Fibroblast of lung (primary cell): Measurements from ENCODE around the gene GIMAP8.

Experiments used
- CTCF ChIP-seq, 2 donors: IDR thresholded peaks in 1 of 2; conservative IDR thresholded peaks in 1 of 2; 1 replicate in 1 of 2; 2 replicates in 1 of 2; pipeline ENCODE4 v1.5.1; 2011 to 2012; ENCODE audit warnings: low read length in 2 of 2, control low read depth in 1 of 2, inconsistent platforms in 1 of 2, low read depth in 1 of 2, mild to moderate bottlenecking in 1 of 2
- EZH2 ChIP-seq: IDR thresholded peaks from 2 replicates; pipeline ENCODE4 v1.5.1; 2012; ENCODE audit warnings: low read length, control low read depth, mild to moderate bottlenecking; ENCODE audit errors: missing control alignments

GRCh38 chr7:150410131-150410530, 40.3 kb upstream of the GIMAP8 start:
- no peak for TF ChIP-seq EZH2
- no peak for TF ChIP-seq CTCF (conservative IDR thresholded peaks at IDR 0.05 in 1 of 2, IDR thresholded peaks at IDR 0.05 in 1 of 2; ENCODE audit: low read depth in 1 of 2, low read length in 2 of 2)
